ENCODE data around the gene S100A5.
"Not testable (repeated sequence)": the region's sequence is repeated elsewhere in the genome, so short reads cannot be mapped to it uniquely, and the experiment has no call there.

Gene S100A5

GRCh38 chr1:153522353-153523048 is 18.2 kb downstream of the S100A5 start:
- not testable (repeated sequence) for H3K18ac ChIP-seq (ENCODE audit: low read length); H2AK5ac ChIP-seq (ENCODE audit: low read length); H3K4me3 ChIP-seq (ENCODE audit: low read length); H2BK15ac ChIP-seq (replicated peaks; ENCODE audit: low read depth); H3K23ac ChIP-seq (ENCODE audit: low read length); H2BK120ac ChIP-seq (ENCODE audit: low read depth, low read length); H3K27ac ChIP-seq (ENCODE audit: low read depth, low read length); H3K79me1 ChIP-seq (ENCODE audit: low read length); H3K9ac ChIP-seq (ENCODE audit: low read length); H3K4ac ChIP-seq (ENCODE audit: low read depth, low read length); H4K5ac ChIP-seq (ENCODE audit: low read length); H3K36me3 ChIP-seq (ENCODE audit: control insufficient read depth, insufficient read depth, low read length); H3K56ac ChIP-seq (ENCODE audit: low read length); H2BK5ac ChIP-seq (ENCODE audit: low read length); DNase-seq; H3K4me1 ChIP-seq (ENCODE audit: control insufficient read depth, low read depth, low read length); H3K4me2 ChIP-seq (ENCODE audit: low read length); H4K8ac ChIP-seq (ENCODE audit: low read depth, low read length); H3K27me3 ChIP-seq (ENCODE audit: insufficient read depth, low read length, poor library complexity); H3K79me2 ChIP-seq (ENCODE audit: control insufficient read depth, insufficient read depth, low read length)
- WGBS (ENCODE audit: extremely low coverage, insufficient coverage, low lambda C conversion rate): no CpG with 5 or more reads among the region's 14 CpGs

- H2BK5ac ChIP-seq (ENCODE audit: low read length); H2BK120ac ChIP-seq (ENCODE audit: low read depth, low read length); H3K36me3 ChIP-seq (ENCODE audit: control insufficient read depth, insufficient read depth, low read length); H3K79me1 ChIP-seq (ENCODE audit: low read length); DNase-seq; H3K4me3 ChIP-seq (ENCODE audit: low read length); H3K18ac ChIP-seq (ENCODE audit: low read length); H3K9ac ChIP-seq (ENCODE audit: low read length); H2BK15ac ChIP-seq (replicated peaks; ENCODE audit: low read depth); H4K5ac ChIP-seq (ENCODE audit: low read length); H3K4me1 ChIP-seq (ENCODE audit: control insufficient read depth, low read depth, low read length); H3K23ac ChIP-seq (ENCODE audit: low read length); H3K4me2 ChIP-seq (ENCODE audit: low read length); H2AK5ac ChIP-seq (ENCODE audit: low read length); H4K8ac ChIP-seq (ENCODE audit: low read depth, low read length); H3K79me2 ChIP-seq (ENCODE audit: control insufficient read depth, insufficient read depth, low read length); H3K4ac ChIP-seq (ENCODE audit: low read depth, low read length); H3K27me3 ChIP-seq (ENCODE audit: insufficient read depth, low read length, poor library complexity); H3K27ac ChIP-seq (ENCODE audit: low read depth, low read length); H3K56ac ChIP-seq (ENCODE audit: low read length): not testable (repeated sequence)
- WGBS (ENCODE audit: extremely low coverage, insufficient coverage, low lambda C conversion rate): no CpG with 5 or more reads among the region's 37 CpGs
Observed at GRCh38 chr1:153521808-153522207, 18.9 kb downstream of the S100A5 start.

- peak overlapping the region; percentile 30 for H3K9ac ChIP-seq (ENCODE audit: low read length)
- no peak overlapping the region for H4K5ac ChIP-seq (ENCODE audit: low read length)
- H3K4me2 ChIP-seq (ENCODE audit: low read length): no peak overlapping the region
- no peaks in the 10 kb centered on the region for H3K79me1 ChIP-seq (ENCODE audit: low read length)
- peak overlapping the region; percentile 71 for H3K4ac ChIP-seq (ENCODE audit: low read depth, low read length)
- no peak overlapping the region for H2BK120ac ChIP-seq (ENCODE audit: low read depth, low read length)
- H3K56ac ChIP-seq (ENCODE audit: low read length): peak overlapping the region; percentile 71
- H2AK5ac ChIP-seq (ENCODE audit: low read length): peak overlapping the region; percentile 74
- H3K36me3 ChIP-seq (ENCODE audit: control insufficient read depth, insufficient read depth, low read length): no peaks in the 10 kb centered on the region
- H3K23ac ChIP-seq (ENCODE audit: low read length): no peak overlapping the region
- no CpG with 5 or more reads among the region's 4 CpGs for WGBS (ENCODE audit: extremely low coverage, insufficient coverage, low lambda C conversion rate)
- H2BK5ac ChIP-seq (ENCODE audit: low read length): no peak overlapping the region
- no peak overlapping the region for H3K4me3 ChIP-seq (ENCODE audit: low read length)
- no peak for DNase-seq
- H3K27ac ChIP-seq (ENCODE audit: low read depth, low read length): peak overlapping the region; percentile 19
- H3K18ac ChIP-seq (ENCODE audit: low read length): peak overlapping the region; percentile 16
- no peak overlapping the region for H2BK15ac ChIP-seq (replicated peaks; ENCODE audit: low read depth)
- H4K8ac ChIP-seq (ENCODE audit: low read depth, low read length): no peak overlapping the region
- H3K27me3 ChIP-seq (ENCODE audit: insufficient read depth, low read length, poor library complexity): no peaks in the 10 kb centered on the region
- H3K4me1 ChIP-seq (ENCODE audit: control insufficient read depth, low read depth, low read length): peaks cover 4% of the 10 kb centered on the region
- no peaks in the 10 kb centered on the region for H3K79me2 ChIP-seq (ENCODE audit: control insufficient read depth, insufficient read depth, low read length)
Observed at GRCh38 chr1:153520818-153521476, 19.8 kb downstream of the S100A5 start.

GRCh38 chr1:153520137-153520691 is 20.5 kb downstream of the S100A5 start:
- not testable (repeated sequence) for DNase-seq; H3K18ac ChIP-seq (ENCODE audit: low read length)
- no CpG with 5 or more reads among the region's 5 CpGs for WGBS (ENCODE audit: extremely low coverage, insufficient coverage, low lambda C conversion rate)

GRCh38 chr1:153519242-153519641 is 21.5 kb downstream of the S100A5 start:
- Histone ChIP-seq H3K27ac (ENCODE audit: low read depth, low read length) (no peak overlapping the region), H3K4ac (ENCODE audit: low read depth, low read length) (no peak overlapping the region), H3K9ac (ENCODE audit: low read length) (no peak overlapping the region), H3K79me1 (ENCODE audit: low read length) (no peaks in the 10 kb centered on the region), H3K36me3 (ENCODE audit: control insufficient read depth, insufficient read depth, low read length) (no peaks in the 10 kb centered on the region), H3K4me2 (ENCODE audit: low read length) (no peak overlapping the region), H2BK120ac (ENCODE audit: low read depth, low read length) (no peak overlapping the region), H3K79me2 (ENCODE audit: control insufficient read depth, insufficient read depth, low read length) (no peaks in the 10 kb centered on the region), H3K23ac (ENCODE audit: low read length) (no peak overlapping the region), H4K8ac (ENCODE audit: low read depth, low read length) (no peak overlapping the region), H4K5ac (ENCODE audit: low read length) (no peak overlapping the region), H2BK15ac (replicated peaks; ENCODE audit: low read depth) (no peak overlapping the region), H3K4me3 (ENCODE audit: low read length) (no peak overlapping the region), H3K4me1 (ENCODE audit: control insufficient read depth, low read depth, low read length) (peaks cover 4% of the 10 kb centered on the region), H2BK5ac (ENCODE audit: low read length) (no peak overlapping the region), H3K18ac (ENCODE audit: low read length) (no peak overlapping the region), H3K56ac (ENCODE audit: low read length) (no peak overlapping the region), H2AK5ac (ENCODE audit: low read length) (no peak overlapping the region), H3K27me3 (ENCODE audit: insufficient read depth, low read length, poor library complexity) (no peaks in the 10 kb centered on the region)
- no CpG with 5 or more reads among the region's 3 CpGs for WGBS (ENCODE audit: extremely low coverage, insufficient coverage, low lambda C conversion rate)
- DNase-seq: no peak

More at GRCh38 chr1:153520137-153520691, 20.5 kb downstream of the S100A5 start:
- not testable (repeated sequence) for H3K4me2 ChIP-seq (ENCODE audit: low read length); H3K9ac ChIP-seq (ENCODE audit: low read length); H3K4me3 ChIP-seq (ENCODE audit: low read length); H3K56ac ChIP-seq (ENCODE audit: low read length); H3K23ac ChIP-seq (ENCODE audit: low read length); H3K4me1 ChIP-seq (ENCODE audit: control insufficient read depth, low read depth, low read length); H3K4ac ChIP-seq (ENCODE audit: low read depth, low read length); H3K27me3 ChIP-seq (ENCODE audit: insufficient read depth, low read length, poor library complexity); H3K79me2 ChIP-seq (ENCODE audit: control insufficient read depth, insufficient read depth, low read length); H3K79me1 ChIP-seq (ENCODE audit: low read length); H4K8ac ChIP-seq (ENCODE audit: low read depth, low read length); H3K27ac ChIP-seq (ENCODE audit: low read depth, low read length); H2AK5ac ChIP-seq (ENCODE audit: low read length); H2BK120ac ChIP-seq (ENCODE audit: low read depth, low read length); H2BK5ac ChIP-seq (ENCODE audit: low read length); H2BK15ac ChIP-seq (replicated peaks; ENCODE audit: low read depth); H4K5ac ChIP-seq (ENCODE audit: low read length); H3K36me3 ChIP-seq (ENCODE audit: control insufficient read depth, insufficient read depth, low read length)
